HepG2 (cell line): ENCODE results near the gene PRR4. TPM values are rescaled to one million over a fixed set of nuclear protein-coding genes. Genes with fewer than 3 reads are reported as not detected.
A peak's percentile ranks its signal among the peaks of the same experiment; 100 is the strongest.

Experiments used
- ATF3 ChIP-seq: sonication (generic); formaldehyde crosslinking; IDR thresholded peaks from 2 replicates; pipeline ENCODE4 v1.4.0; 2020; ENCODE audit warnings: missing genetic modification reagents
- FOXM1 ChIP-seq: sonication (generic); formaldehyde crosslinking; IDR thresholded peaks from 2 replicates; pipeline ENCODE4 v1.5.0; 2020; ENCODE audit warnings: missing genetic modification reagents
- GPN1 ChIP-seq: sonication (generic); formaldehyde crosslinking; IDR thresholded peaks from 2 replicates; pipeline ENCODE4 v1.5.1; 2020; ENCODE audit warnings: missing genetic modification reagents, borderline replicate concordance
- HMGA1 ChIP-seq: sonication (generic); formaldehyde crosslinking; conservative IDR thresholded peaks from 2 replicates; pipeline ENCODE4 v1.4.0; 2020; ENCODE audit warnings: missing genetic modification reagents
- KLF12 ChIP-seq: sonication (generic); formaldehyde crosslinking; IDR thresholded peaks from 2 replicates; pipeline ENCODE4 v1.4.0; 2020; ENCODE audit warnings: missing genetic modification reagents, borderline replicate concordance
- KLF15 ChIP-seq: sonication (generic); formaldehyde crosslinking; IDR thresholded peaks from 2 replicates; pipeline ENCODE4 v1.8.1; 2023; ENCODE audit warnings: borderline replicate concordance, mild to moderate bottlenecking, inconsistent platforms, missing genetic modification reagents, mixed read lengths
- NFE2L2 ChIP-seq: fragments of 150-350 bp; IDR thresholded peaks from 2 replicates; pipeline ENCODE4 v1.6.1; 2014; ENCODE audit warnings: low read length
- PAXIP1 ChIP-seq: sonication (generic); formaldehyde crosslinking; conservative IDR thresholded peaks from 2 replicates; pipeline ENCODE4 v1.4.0; 2020; ENCODE audit warnings: mild to moderate bottlenecking, missing genetic modification reagents, moderate library complexity
- PCBP1 ChIP-seq: fragments of 200-400 bp; formaldehyde crosslinking; IDR thresholded peaks from 2 replicates; pipeline ENCODE4 v1.6.1; 2017; ENCODE audit warnings: mild to moderate bottlenecking, low read depth, low read length, borderline replicate concordance
- PHB2 ChIP-seq: fragments of 450-650 bp; IDR thresholded peaks from 2 replicates; pipeline ENCODE4 v1.6.1; 2018; ENCODE audit not compliant: partially characterized antibody
- SIN3B ChIP-seq: fragments of 150-350 bp; IDR thresholded peaks from 2 replicates; pipeline ENCODE4 v1.6.1; 2014; ENCODE audit warnings: low read length
- TGIF2 ChIP-seq: IDR thresholded peaks from 2 replicates; pipeline ENCODE4 v1.6.1; 2016; ENCODE audit warnings: control low read depth, missing compliant biosample characterization
- UBTF ChIP-seq: sonication (generic); formaldehyde crosslinking; IDR thresholded peaks from 2 replicates; pipeline ENCODE4 v1.4.0; 2020; ENCODE audit warnings: mild to moderate bottlenecking, missing genetic modification reagents
- YEATS4 ChIP-seq: sonication (generic); formaldehyde crosslinking; IDR thresholded peaks from 2 replicates; pipeline ENCODE4 v1.4.0; 2020; ENCODE audit warnings: missing genetic modification reagents, borderline replicate concordance
- ZBTB38 ChIP-seq: sonication (generic); formaldehyde crosslinking; IDR thresholded peaks from 2 replicates; pipeline ENCODE4 v1.5.1; 2020; ENCODE audit warnings: mild to moderate bottlenecking, missing genetic modification reagents
- ZBTB7B ChIP-seq: sonication (generic); formaldehyde crosslinking; IDR thresholded peaks from 2 replicates; pipeline ENCODE4 v1.4.0; 2020; ENCODE audit warnings: missing genetic modification reagents
- ZFP41 ChIP-seq: sonication (generic); formaldehyde crosslinking; IDR thresholded peaks from 2 replicates; pipeline ENCODE4 v1.4.0; 2020; ENCODE audit warnings: mild to moderate bottlenecking, missing genetic modification reagents, borderline replicate concordance
- ZKSCAN5 ChIP-seq: sonication (generic); formaldehyde crosslinking; IDR thresholded peaks from 2 replicates; pipeline ENCODE4 v1.5.1; 2020; ENCODE audit warnings: mild to moderate bottlenecking, missing genetic modification reagents
- ZNF207 ChIP-seq: fragments of 450-650 bp; IDR thresholded peaks from 2 replicates; pipeline ENCODE4 v1.6.1; 2016; ENCODE audit warnings: antibody characterized with exemption, borderline replicate concordance
- ZNF329 ChIP-seq: sonication (generic); formaldehyde crosslinking; IDR thresholded peaks from 2 replicates; pipeline ENCODE4 v1.9.0; 2021; ENCODE audit warnings: low read depth, mild to moderate bottlenecking, missing genetic modification reagents
- ZNF468 ChIP-seq: sonication (generic); formaldehyde crosslinking; IDR thresholded peaks from 2 replicates; pipeline ENCODE4 v1.8.0; 2022; ENCODE audit warnings: mild to moderate bottlenecking, moderate library complexity, missing genetic modification reagents
- ZNF563 ChIP-seq: sonication (generic); formaldehyde crosslinking; IDR thresholded peaks from 2 replicates; pipeline ENCODE4 v1.8.0; 2022; ENCODE audit warnings: mild to moderate bottlenecking, moderate library complexity, missing genetic modification reagents
- ZNF567 ChIP-seq: sonication (generic); formaldehyde crosslinking; IDR thresholded peaks from 2 replicates; pipeline ENCODE4 v1.8.1; 2023; ENCODE audit warnings: mild to moderate bottlenecking, missing genetic modification reagents, borderline replicate concordance
- ZNF615 ChIP-seq: sonication (generic); formaldehyde crosslinking; IDR thresholded peaks from 2 replicates; pipeline ENCODE4 v1.5.0; 2020; ENCODE audit warnings: mild to moderate bottlenecking, missing genetic modification reagents, borderline replicate concordance
- ZNF747 ChIP-seq: sonication (generic); formaldehyde crosslinking; IDR thresholded peaks from 2 replicates; pipeline ENCODE4 v1.8.1; 2023; ENCODE audit warnings: missing genetic modification reagents, mild to moderate bottlenecking, borderline replicate concordance
- ZNF773 ChIP-seq: sonication (generic); formaldehyde crosslinking; IDR thresholded peaks from 2 replicates; pipeline ENCODE4 v1.4.0; 2020; ENCODE audit warnings: missing genetic modification reagents, borderline replicate concordance
- ZNF883 ChIP-seq: sonication (generic); formaldehyde crosslinking; IDR thresholded peaks from 2 replicates; pipeline ENCODE4 v1.5.1; 2020; ENCODE audit warnings: mild to moderate bottlenecking, missing genetic modification reagents; ENCODE audit errors: not compliant biosample characterization
- ZSCAN22 ChIP-seq: sonication (generic); formaldehyde crosslinking; IDR thresholded peaks from 2 replicates; pipeline ENCODE4 v1.4.0; 2020; ENCODE audit warnings: mild to moderate bottlenecking, missing genetic modification reagents
- polyA plus RNA-seq, 8 experiments: library from polyadenylated mRNA; depleted of rRNA in 3 of 8; stranded (reverse) in 7 of 8; unstranded in 1 of 8; fragments of >200 nt; fragmentation: Illumina TruSeq in 4 of 8; extraction: Trizol in 4 of 8; gene quantifications; 2 replicates each; pipeline versions ENCODE4 v1.2.1 to v1.2.3, GENCODE V29; 2011 to 2016; ENCODE audit warnings: low read depth in 4 of 8, missing spikeins in 1 of 8, mixed read lengths in 1 of 8; ENCODE audit not compliant: insufficient read depth in 1 of 8
- total RNA-seq, 5 experiments: library from RNA; depleted of rRNA; stranded (reverse); fragments of >200 nt; fragmentation: Illumina TruSeq; extraction: Trizol; gene quantifications; 2 replicates each; pipeline ENCODE4 v1.2.3, GENCODE V29; 2016; ENCODE audit warnings: low read depth in 1 of 5

PRR4 gene
- total and polyA plus RNA-seq, 2 of the 13 experiments (the other 11 are each of a cell fraction or from before 2014, with no cell fraction given): 2.3 to 5.4 TPM

- no peak for TF ChIP-seq KLF12 (CRISPR knock-in tag)
- TF ChIP-seq ZFP41 (CRISPR knock-in tag): no peak
- TF ChIP-seq ZNF563 (CRISPR knock-in tag): no peak; the same call in 1 of the 2 replicates
- TF ChIP-seq GPN1: no peak
- no peak for TF ChIP-seq PCBP1
- TF ChIP-seq NFE2L2: no peak
- no peak for TF ChIP-seq ZBTB38 (CRISPR knock-in tag)
- no peak for TF ChIP-seq PHB2
- TF ChIP-seq PAXIP1 (CRISPR knock-in tag): peak; percentile 100
- no peak for TF ChIP-seq KLF15 (CRISPR knock-in tag)
- no peak for TF ChIP-seq ZNF207
- TF ChIP-seq TGIF2: no peak; the same call in 1 of the 2 replicates
- no peak for TF ChIP-seq ZSCAN22 (CRISPR knock-in tag)
- TF ChIP-seq FOXM1: no peak
- TF ChIP-seq ZNF883: no peak
- peak; percentile 60; the same call in 1 of the 2 replicates for TF ChIP-seq YEATS4 (CRISPR knock-in tag)
- 0 out of 2 replicates have a peak, but pooled peaks have one; percentile 28 for TF ChIP-seq ZBTB7B (CRISPR knock-in tag)
- no peak for TF ChIP-seq ZKSCAN5 (CRISPR knock-in tag)
- no peak for TF ChIP-seq ZNF567 (CRISPR knock-in tag)
- peak; percentile 74; the same call in 1 of the 2 replicates for TF ChIP-seq ZNF747 (CRISPR knock-in tag)
- no peak for TF ChIP-seq ZNF615 (CRISPR knock-in tag)
- no peak for TF ChIP-seq ZNF329 (CRISPR knock-in tag)
- TF ChIP-seq ZNF468: no peak
- TF ChIP-seq HMGA1: no peak
- no peak for TF ChIP-seq ZNF773
- peak; percentile 37; the same call in 1 of the 2 replicates for TF ChIP-seq ATF3 (CRISPR knock-in tag)
- no peak for TF ChIP-seq UBTF (CRISPR knock-in tag)
- TF ChIP-seq SIN3B: no peak
Observed at GRCh38 chr12:10891937-10892336, 42.7 kb upstream of the PRR4 start (continued).
